GM10248 (cell line): ENCODE measurements around the gene SDHAF1.

Experiments used
- CTCF ChIA-PET: fragments of 300-600 bp; sonication (Branson Sonifier 250); formaldehyde crosslinking; extraction: SDS; loops from one replicate; lab custom pipeline; 2021; ENCODE audit warnings: antibody characterized with exemption; lab: Yijun Ruan, JAX
- POLR2A ChIA-PET: fragments of 350-650 bp; sonication (Branson Sonifier 250); formaldehyde crosslinking; extraction: SDS; loops from one replicate; lab custom pipeline; 2020; ENCODE audit warnings: antibody characterized with exemption; lab: Yijun Ruan, JAX
- DNase-seq: peaks from one replicate; pipeline ENCODE4 v3.0.0; 2012; ENCODE audit errors: extremely low spot score
- CTCF ChIP-seq: IDR thresholded peaks from 2 replicates; pipeline ENCODE4 v1.5.1; 2012; ENCODE audit warnings: mild to moderate bottlenecking, low read depth; ENCODE audit errors: extremely low read depth, missing control alignments, control extremely low read depth

Gene SDHAF1

GRCh38 chr19:35986664-35987570 is 8.1 kb upstream of the SDHAF1 start:
- no peak for TF ChIP-seq CTCF
- ChIA-PET POLR2A (no interaction called here), CTCF (interaction anchor here (1.0 to 1.3 kb wide), 2 partner anchors 10 to 19 kb away, joined by 3 to 4 read pairs; no protein-coding TSS in a partner anchor)
- DNase-seq = peak; percentile 56

GRCh38 chr19:35987571-35987896 is 7.5 kb upstream of the SDHAF1 start:
- CTCF ChIA-PET = interaction anchor here (1.3 kb wide), 1 partner anchor 11 kb away, joined by 3 read pairs; no protein-coding TSS in a partner anchor
- TF ChIP-seq CTCF = no peak
- POLR2A ChIA-PET = no interaction called here
- no peak for DNase-seq

- no peak for DNase-seq
- TF ChIP-seq CTCF = no peak
- ChIA-PET POLR2A (interaction anchor here (0.7 kb wide), 1 partner anchor 14 kb away, joined by 4 read pairs; no protein-coding TSS in a partner anchor), CTCF (no interaction called here)
These were observed 6.2 kb upstream of the SDHAF1 start for GRCh38 chr19:35988824-35989223.

GRCh38 chr19:35990156-35990555 is 4.8 kb upstream of the SDHAF1 start:
- no peak for TF ChIP-seq CTCF
- ChIA-PET CTCF (no interaction called here), POLR2A (no interaction called here)
- DNase-seq = no peak

- DNase-seq = no peak
- ChIA-PET POLR2A (no interaction called here), CTCF (interaction anchor here (1.0 to 1.3 kb wide), 2 partner anchors 42 to 60 kb away, joined by 3 to 4 read pairs; no protein-coding TSS in a partner anchor)
- no peak for TF ChIP-seq CTCF
These were observed 3.9 kb upstream of the SDHAF1 start for GRCh38 chr19:35990771-35991730.
